ENCODE data around the gene KIAA0930. TPM values are rescaled to one million over a fixed set of nuclear protein-coding genes. Genes with fewer than 3 reads are reported as not detected.
A peak's percentile ranks its signal among the peaks of the same experiment; 100 is the strongest.
"Not testable (repeated sequence)": the region's sequence is repeated elsewhere in the genome, so short reads cannot be mapped to it uniquely, and the experiment has no call there.

Gene KIAA0930
- total RNA-seq, 1 experiment from 2014 or later, result 85.1 TPM

DNA sequence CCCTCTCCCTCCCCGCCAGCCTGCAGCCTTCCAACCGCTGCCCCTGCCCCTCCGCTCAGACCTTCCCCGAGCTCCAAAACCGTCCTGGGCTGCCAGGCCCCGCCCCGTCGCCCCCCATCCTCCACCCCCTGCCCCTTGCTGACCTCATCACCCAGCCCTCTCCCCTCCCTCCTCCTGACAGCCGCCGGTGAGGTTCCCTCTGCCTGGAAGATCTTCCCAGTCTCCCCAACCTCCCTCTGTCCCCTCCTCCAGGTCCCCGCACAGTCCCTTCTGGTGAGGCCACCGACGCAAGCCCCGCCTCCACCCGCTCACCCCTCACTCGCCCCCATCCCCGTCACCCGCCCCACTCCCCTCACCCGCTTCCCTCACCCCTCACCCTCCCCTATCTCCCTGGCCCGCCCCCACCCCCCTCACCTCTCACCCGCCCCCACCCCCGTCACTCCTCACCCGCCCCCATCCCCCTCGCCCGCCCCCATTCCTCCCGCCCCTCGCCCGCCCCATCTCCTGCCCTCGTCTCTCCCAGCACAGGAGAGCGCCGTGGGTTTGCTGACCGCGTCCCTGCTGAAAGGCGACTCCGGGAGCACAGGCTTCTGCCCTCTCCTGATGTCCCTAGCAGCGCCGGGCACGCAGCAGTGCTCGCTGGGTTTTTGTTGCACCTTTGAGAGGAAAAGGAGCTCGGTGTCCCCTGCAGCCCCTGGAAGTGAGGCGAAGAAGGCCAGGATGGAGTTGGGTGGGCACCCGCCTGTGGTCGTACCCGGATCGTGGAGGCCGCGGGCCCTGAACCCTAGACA is 27.7 kb upstream of the KIAA0930 start:
- Histone ChIP-seq H3K9me3 (no peaks in the 10 kb centered on the region), H3K4me3 (peak overlapping the region; percentile 45), H3K36me3 (no peaks in the 10 kb centered on the region), H3K27me3 (0 out of 2 replicates have a peak, but pooled peaks cover 2% of the 10 kb centered on the region)
- peak; percentile 26 for DNase-seq

DNA sequence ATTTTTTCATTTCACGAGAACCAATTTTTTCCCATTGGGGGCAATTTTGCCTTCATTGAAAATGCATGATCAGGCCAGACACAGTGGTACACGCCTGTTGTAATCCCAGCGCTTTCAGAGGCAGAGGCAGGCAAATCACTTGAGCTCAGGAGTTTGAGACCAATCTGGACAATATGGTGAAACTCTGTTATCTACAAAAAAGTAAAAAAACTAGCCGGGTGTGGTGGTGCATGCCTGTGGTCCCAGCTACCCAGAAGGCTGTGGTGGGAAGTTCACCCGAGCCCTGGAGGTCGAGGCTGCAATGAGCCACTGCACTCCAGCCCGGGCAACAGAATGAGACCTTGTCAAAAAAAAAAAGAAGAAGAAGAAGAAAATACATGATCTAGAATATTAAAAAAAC is 24.8 kb upstream of the KIAA0930 start:
- Histone ChIP-seq H3K4me3 (no peak overlapping the region), H3K36me3 (no peaks in the 10 kb centered on the region), H3K9me3 (no peaks in the 10 kb centered on the region), H3K27me3 (0 out of 2 replicates have a peak, but pooled peaks cover 2% of the 10 kb centered on the region)
- no peak for DNase-seq

DNA sequence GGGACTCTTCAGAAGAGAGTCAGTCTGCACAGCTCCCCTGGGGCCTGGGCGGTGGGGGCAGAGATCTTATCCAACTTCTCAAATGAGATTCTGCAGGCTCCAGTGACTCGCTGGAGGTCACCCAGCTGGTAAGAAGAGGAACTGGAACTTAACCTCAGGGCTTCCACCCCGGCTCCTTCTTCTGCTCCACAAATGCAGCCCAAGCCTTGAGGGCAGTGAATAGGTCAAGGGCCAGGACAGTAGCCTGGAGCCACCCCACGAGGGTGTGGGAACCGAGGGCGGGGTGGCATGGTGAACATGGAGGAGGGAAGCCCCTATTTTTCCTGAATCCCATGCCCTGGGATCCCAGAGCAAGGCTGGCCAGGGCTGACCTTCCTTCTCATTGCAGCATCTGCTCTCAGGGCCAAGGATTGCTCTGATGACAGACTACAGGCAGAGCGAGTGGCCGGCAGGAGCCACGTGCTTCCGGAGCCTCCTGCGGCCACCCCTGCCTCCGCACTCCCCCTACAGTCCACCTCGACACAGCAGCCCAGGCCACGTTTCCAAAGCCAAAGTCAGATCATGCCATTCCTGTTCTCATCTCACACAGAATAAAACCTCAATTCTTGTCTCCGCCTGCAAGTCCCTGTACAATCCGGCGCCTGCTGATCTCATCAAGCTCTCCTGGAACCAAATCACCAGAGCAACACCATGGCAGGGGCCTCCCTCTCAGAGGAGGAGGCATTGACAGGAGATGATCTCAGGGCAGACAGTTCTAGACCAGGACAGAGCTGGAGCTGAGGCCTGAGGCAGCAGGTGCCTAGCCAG is 23.0 kb upstream of the KIAA0930 start:
- H3K27me3 ChIP-seq, result no peaks in the 10 kb centered on the region
- H3K9me3 ChIP-seq, result no peaks in the 10 kb centered on the region
- DNase-seq, result peak; percentile 74
- H3K36me3 ChIP-seq, result no peaks in the 10 kb centered on the region
- no peak overlapping the region for H3K4me3 ChIP-seq

DNA sequence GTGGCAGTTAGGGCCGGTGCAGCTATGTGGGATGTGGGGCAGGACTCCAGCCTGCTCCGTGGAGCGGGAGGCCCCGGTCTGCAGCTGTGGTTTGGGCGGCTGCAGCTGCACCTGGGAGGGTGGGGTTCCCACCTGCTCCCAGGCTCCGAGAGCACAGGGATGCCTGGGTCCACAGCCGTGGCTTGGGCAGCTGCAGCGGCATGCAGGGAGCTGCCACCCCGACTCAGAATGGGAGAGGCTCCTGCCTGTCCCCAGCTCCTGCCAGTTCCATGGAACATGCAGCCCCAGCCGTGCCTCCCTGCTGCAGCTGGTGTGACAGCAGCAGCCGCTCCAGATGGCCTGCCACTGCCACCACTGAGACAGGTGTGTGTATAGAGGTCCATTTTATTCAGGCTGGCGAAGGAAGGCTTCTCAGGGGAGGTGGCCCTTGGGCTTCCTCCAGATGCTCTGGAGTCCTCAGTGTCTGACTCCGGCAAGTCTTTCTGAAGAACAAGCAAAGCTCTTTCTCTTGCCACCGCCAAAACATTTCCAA is 22.3 kb upstream of the KIAA0930 start:
- H3K27me3 ChIP-seq, result no peaks in the 10 kb centered on the region
- no peaks in the 10 kb centered on the region for H3K9me3 ChIP-seq
- H3K4me3 ChIP-seq, result no peak overlapping the region
- DNase-seq, result no peak
- no peaks in the 10 kb centered on the region for H3K36me3 ChIP-seq

DNA sequence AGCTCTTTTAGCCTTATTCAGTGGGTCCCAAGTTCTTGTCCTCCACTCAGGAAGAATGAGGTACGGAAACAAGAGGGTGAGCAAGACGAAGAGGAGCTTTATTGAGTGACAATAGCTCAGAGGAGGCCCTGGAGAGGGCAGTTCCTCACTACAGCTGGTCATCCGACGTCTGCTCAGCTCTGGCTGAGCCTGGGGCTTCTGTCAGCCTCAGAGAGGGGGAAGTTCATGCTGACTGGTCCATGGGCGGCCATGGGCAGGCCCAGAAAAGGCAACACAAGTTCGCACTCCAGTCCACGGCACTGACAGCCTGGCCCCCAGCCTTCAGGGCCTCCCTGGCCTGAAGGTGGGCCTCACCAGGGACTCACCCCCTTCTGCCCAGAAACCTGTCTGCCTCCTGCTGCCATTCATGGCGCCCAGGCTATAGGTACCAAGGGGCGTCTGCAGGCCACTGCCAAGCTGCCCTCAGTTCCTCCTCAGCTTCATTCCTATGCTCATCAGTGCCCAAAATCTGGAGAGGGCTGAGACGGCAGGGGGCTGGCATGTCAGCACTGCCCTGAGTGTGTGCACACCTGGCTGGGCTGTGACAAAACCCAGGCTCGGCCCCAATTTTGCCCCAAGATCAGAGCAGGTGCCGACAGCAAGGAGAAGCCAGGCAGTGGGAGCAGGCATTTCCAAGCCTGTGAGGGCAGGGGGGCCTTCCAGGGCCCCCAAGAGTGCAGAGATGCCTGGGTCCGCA is 21.7 kb upstream of the KIAA0930 start:
- H3K27me3 ChIP-seq, result no peaks in the 10 kb centered on the region
- no peaks in the 10 kb centered on the region for H3K9me3 ChIP-seq
- DNase-seq, result no peak
- no peaks in the 10 kb centered on the region for H3K36me3 ChIP-seq
- no peak overlapping the region for H3K4me3 ChIP-seq

DNA sequence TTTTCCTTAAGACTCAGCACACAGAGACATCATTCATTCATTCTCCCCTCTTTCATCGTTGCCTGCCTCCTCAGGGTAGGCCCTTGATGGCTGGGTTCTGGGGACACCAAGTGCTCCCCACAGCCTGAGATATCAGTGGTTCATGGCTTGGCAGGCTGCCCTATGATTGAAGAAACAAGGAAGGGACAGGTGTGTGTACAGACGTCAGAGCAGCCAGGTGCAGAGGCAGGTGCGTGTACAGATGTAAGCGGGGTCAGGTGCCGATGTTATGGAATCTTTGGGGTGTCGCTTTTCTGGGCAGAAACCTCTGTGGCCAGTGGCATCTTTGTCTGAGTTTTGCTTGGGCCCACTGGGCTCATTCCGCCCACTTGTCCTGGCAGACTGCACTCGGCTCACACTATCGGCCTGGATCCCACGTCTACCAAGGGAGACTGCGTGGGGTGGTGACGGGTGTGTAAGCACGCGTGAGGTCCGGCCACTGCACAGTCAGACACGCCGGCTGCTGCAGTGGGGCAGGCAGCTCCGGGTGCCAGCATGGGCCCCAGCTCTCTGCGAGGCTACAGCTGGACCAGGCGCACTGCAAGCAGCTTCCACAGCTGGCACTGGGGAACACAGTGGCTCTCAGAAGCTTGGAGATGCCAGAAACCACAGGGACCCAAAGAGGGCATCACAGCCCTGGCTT is 20.9 kb upstream of the KIAA0930 start:
- Histone ChIP-seq H3K27me3 (no peaks in the 10 kb centered on the region), H3K9me3 (no peaks in the 10 kb centered on the region), H3K4me3 (no peak overlapping the region), H3K36me3 (no peaks in the 10 kb centered on the region)
- no peak for DNase-seq

DNA sequence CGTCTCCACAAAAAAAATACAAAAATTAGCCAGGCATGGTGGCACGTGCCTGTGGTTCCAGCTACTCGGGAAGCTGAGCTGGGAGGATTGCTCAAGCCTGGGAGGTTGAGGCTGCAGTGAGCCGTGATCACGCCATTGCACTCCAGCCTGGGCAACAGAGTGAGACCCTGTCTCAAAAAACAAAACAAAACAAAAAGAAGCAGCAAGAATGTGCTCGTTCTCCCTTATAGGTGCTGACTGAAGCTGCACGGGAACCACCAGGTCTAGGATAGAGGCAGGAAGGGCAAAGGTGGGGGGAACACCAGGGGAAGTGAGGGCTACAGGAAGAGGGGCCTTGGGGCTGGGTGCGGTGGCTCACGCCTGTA is 19.7 kb upstream of the KIAA0930 start:
- DNase-seq, H3K4me3 ChIP-seq, H3K9me3 ChIP-seq, H3K27me3 ChIP-seq, H3K36me3 ChIP-seq: not testable (repeated sequence)

DNA sequence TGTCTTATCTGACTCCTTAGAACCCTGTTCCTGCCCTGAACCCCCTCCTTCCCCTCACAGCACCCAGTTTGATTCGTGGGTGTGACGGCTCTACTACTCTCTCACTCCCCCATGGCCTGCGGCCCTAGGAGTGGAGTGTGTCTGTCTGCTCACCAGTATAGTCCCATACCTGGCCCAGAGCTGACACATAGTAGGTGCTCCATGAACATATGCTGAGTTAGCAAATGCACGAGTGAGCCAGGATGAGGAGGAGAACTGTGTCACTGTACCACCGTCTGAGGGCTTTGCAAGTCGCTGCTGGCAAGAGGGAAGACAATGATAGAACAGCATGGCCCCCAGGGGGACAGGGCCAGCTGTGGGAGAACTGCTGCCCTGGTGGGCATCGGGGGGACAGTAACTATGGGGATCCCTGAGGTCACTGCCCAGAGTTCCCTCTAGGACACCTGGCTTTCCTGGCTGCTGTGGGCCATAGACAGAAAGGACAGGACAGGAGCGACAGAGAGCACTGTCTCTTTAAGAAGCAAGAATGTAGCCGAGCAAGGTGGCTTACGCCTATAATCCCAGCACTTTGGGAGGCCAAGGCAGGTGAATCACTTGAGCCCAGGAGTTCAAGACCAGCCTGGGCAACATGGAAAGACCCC is 19.2 kb upstream of the KIAA0930 start:
- Histone ChIP-seq H3K4me3 (no peak overlapping the region), H3K27me3 (no peaks in the 10 kb centered on the region), H3K9me3 (no peaks in the 10 kb centered on the region), H3K36me3 (no peaks in the 10 kb centered on the region)
- DNase-seq, result no peak

DNA sequence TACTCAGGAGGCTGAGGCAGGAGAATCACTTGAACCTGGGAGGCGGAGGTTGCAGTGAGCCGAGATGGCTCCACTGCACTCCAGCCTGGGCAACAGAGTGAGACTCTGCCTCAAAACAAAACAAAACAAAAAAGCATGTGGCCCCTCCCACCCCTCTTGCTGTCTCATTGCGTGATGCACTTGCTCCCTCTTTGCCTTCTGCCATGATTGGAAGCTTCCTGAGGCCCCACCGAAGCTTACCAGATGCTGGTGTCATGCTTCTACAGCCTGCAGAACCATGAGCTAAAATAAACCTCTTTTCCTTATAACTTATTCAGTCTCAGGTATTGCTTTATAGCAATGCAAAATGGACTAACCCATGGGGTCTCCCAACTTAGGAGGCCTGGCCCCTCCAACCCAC is 17.2 kb upstream of the KIAA0930 start:
- not testable (repeated sequence) for DNase-seq, H3K36me3 ChIP-seq, H3K27me3 ChIP-seq, H3K4me3 ChIP-seq, H3K9me3 ChIP-seq

DNA sequence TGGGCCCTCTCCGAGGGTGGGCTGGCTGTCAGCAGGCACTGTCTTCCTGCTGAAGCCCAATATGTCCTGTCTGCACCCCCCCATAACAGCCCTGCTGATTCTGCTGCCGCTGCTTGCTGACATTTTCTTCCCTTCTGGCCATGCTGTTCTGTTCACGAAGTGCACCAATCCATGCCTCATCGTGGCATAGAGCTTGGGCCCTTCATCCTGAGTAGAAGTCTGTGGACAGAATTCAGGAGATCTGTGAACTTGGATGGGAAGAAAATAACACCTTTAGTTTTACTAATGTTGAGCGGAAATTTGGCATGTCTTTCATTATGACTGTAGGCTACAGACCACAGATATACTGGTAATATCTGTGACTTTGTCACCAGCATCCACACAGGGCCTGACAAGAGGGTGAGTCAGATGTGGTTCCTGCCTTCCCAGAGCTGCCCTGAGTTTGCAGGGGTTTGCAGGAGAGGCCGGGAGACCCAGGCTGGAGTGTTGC is 14.1 kb upstream of the KIAA0930 start:
- Histone ChIP-seq H3K4me3 (no peak overlapping the region), H3K27me3 (no peaks in the 10 kb centered on the region), H3K9me3 (no peaks in the 10 kb centered on the region), H3K36me3 (no peaks in the 10 kb centered on the region)
- DNase-seq, result no peak

DNA sequence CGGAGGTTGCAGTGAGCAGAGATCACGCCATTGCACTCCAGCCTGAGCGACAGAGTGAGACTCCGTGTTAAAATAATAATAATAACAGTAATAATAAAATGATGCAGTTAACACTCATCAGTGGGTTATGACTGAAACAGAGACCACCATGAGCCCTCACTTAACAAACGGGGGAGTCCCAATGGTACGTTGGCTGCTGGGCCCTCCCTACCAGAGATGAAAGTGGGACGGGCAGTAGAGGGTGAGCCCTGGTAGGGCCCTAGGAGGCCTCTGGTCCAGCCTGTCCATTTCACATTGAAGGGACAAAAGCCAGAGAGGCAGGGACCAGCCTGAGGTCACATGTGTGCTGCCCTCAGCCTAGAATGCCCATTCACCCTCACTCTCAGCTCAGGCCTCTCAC is 13.7 kb upstream of the KIAA0930 start:
- Histone ChIP-seq H3K27me3 (no peaks in the 10 kb centered on the region), H3K36me3 (no peaks in the 10 kb centered on the region), H3K9me3 (no peaks in the 10 kb centered on the region), H3K4me3 (no peak overlapping the region)
- DNase-seq, result no peak

DNA sequence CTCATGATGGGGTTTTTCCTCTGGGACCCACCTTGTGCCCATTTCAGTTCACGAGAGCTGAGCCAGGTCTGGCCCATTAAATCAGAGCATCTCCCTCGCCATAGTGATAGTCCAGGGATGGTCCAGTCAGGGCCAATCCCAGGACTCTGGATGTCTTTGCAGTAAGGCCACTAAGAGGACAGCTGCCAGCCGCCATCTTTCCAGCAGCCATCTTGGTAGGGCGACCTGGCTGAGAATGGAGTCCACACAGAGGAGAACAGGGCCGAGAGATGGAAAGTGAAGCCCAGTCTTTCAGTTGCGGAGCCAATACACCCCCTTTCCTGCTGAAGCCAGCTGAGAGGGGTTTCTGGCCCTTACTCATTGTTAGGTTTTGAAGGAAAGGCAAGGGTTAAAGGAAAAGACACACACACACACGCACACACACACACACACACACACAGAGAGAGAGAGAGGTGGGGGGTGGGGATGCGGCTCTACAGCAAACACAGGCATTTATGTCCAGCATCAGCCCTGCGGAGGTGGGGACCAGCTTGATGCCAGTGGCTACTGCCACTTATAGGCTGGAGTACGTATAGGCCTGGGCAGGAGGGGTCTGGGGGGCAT is 12.4 kb upstream of the KIAA0930 start:
- H3K9me3 ChIP-seq, result no peaks in the 10 kb centered on the region
- no peaks in the 10 kb centered on the region for H3K36me3 ChIP-seq
- no peak overlapping the region for H3K4me3 ChIP-seq
- no peak for DNase-seq
- H3K27me3 ChIP-seq, result no peaks in the 10 kb centered on the region

DNA sequence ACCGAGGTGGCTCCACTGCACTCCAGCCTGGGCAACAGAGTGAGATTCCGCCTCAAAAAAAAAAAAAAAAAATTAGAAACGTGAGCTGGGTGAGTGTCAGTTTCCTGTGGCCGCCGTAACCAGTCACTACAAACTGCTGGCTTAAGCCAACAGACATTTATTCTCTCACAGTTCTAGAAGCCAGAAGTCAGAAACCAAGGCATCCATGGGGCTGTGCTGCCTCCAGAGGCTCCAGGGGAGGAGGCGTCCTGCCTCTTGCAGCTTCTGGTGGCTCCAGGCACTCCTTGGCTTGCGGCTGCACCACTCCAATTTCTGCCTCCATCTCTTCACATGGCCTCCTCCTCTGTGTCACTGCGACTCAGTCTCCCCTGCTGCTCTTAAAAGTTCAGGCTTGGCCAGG is 11.1 kb upstream of the KIAA0930 start:
- Histone ChIP-seq H3K9me3 (no peaks in the 10 kb centered on the region), H3K4me3 (no peak overlapping the region), H3K36me3 (no peaks in the 10 kb centered on the region), H3K27me3 (no peaks in the 10 kb centered on the region)
- no peak for DNase-seq

DNA sequence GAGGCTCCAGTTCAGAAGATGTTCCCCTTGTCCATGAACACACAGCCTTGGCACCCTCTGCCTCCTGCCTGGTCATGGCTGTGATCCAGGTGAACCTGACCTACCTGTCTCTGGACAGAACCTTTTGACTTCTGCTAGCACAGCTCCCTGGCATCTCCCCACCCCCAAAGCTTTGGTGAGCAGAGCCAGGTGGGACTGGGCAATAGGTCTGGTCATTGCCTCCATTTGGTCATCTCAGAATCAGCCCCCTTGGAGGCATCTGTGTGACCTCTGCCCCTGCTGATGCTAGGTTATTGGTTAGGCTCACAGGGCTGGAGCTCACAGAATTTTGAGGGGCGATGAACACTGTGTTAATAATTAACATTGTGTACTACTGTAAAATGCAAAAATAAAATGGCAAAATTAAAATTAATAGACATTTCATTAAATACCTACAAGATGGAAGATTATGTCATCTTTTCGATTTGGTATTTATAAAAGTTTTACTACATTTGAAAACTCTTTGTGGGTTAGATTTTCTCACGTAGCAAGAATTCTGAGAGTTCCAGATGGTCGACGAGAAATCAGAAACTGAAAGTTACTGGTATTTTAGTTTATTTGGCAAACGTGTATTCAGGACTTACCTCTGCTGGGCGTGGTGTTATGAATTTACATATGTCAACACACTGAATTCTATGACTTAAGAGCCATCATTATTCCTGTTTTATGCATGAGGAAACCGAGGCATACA is 8.3 kb upstream of the KIAA0930 start:
- no peaks in the 10 kb centered on the region for H3K27me3 ChIP-seq
- H3K9me3 ChIP-seq, result no peaks in the 10 kb centered on the region
- H3K4me3 ChIP-seq, result no peak overlapping the region
- DNase-seq, result no peak
- no peaks in the 10 kb centered on the region for H3K36me3 ChIP-seq

Data from MG63 (cell line).